ENCODE results near the gene BIRC7. TPM values are rescaled to one million over a fixed set of nuclear protein-coding genes. Genes with fewer than 3 reads are reported as not detected.

The BIRC7 gene
- total RNA-seq, 1 donor: 0.09 TPM

- TF ChIP-seq CTCF (IDR thresholded peaks at IDR 0.05; ENCODE audit: insufficient read depth, low read length): no peak
- DNase-seq (ENCODE audit: low read depth): no peak
- H3K4me3 ChIP-seq (ENCODE audit: low read depth, low read length): no peak overlapping the region
Measured at GRCh38 chr20:63287697-63288580, 52.2 kb downstream of the BIRC7 start.

- TF ChIP-seq CTCF (IDR thresholded peaks at IDR 0.05; ENCODE audit: insufficient read depth, low read length): no peak
Measured at GRCh38 chr20:63288581-63289251, 53.0 kb downstream of the BIRC7 start.

GRCh38 chr20:63289311-63290135, 53.8 kb downstream of the BIRC7 start:
- no peak for DNase-seq (ENCODE audit: low read depth)
- H3K4me3 ChIP-seq (ENCODE audit: low read depth, low read length): no peak overlapping the region
- no peak for TF ChIP-seq CTCF (IDR thresholded peaks at IDR 0.05; ENCODE audit: insufficient read depth, low read length)

More at GRCh38 chr20:63288581-63289251, 53.0 kb downstream of the BIRC7 start:
- no peak for DNase-seq (ENCODE audit: low read depth)
- H3K4me3 ChIP-seq (ENCODE audit: low read depth, low read length): no peak overlapping the region

Small RNA genes lying within 50 kb of the gene (small RNA-seq; reads per million reads assigned to genes)
- not detected for gene MIR3196
- not detected for gene MIR4326

Other genes starting within 250 kb of the BIRC7 start
- not detected in 2 replicates for gene BHLHE23, start 228.9 kb upstream of the BIRC7 start, total RNA-seq (ENCODE audit: low replicate concordance)
- gene YTHDF1, start 19.8 kb upstream of the BIRC7 start, total RNA-seq (ENCODE audit: low replicate concordance): 24.8 and 28.6 TPM in 2 replicates
- not detected in 2 replicates for gene NKAIN4, start 18.6 kb downstream of the BIRC7 start, total RNA-seq (ENCODE audit: low replicate concordance)
- gene ARFGAP1, start 36.9 kb downstream of the BIRC7 start, total RNA-seq (ENCODE audit: low replicate concordance): 45.5 and 58.3 TPM in 2 replicates
- gene COL20A1, start 57.3 kb downstream of the BIRC7 start, total RNA-seq (ENCODE audit: low replicate concordance): not detected in 2 replicates
- not detected in 2 replicates for gene CHRNA4, start 125.4 kb downstream of the BIRC7 start, total RNA-seq (ENCODE audit: low replicate concordance)
- gene KCNQ2, start 236.8 kb downstream of the BIRC7 start, total RNA-seq (ENCODE audit: low replicate concordance): not detected in 2 replicates

Measured in fibroblast of the aortic adventitia (primary cell).